Endothelial cell of umbilical vein (primary cell): ENCODE data around the gene MYO19. TPM values are rescaled to one million over a fixed set of nuclear protein-coding genes. Genes with fewer than 3 reads are reported as not detected.

ENCODE experiments used
- BruUV-seq: library from RNA; stranded (reverse); fragments of 400-500 nt; replicated peaks from 2 replicates; lab custom pipeline; 2021; lab: Mats Ljungman, UMichigan
- CTCF ChIA-PET: fragments of 300-600, 350-600 bp; sonication (Branson Sonifier 250); formaldehyde crosslinking; loops from one replicate; lab custom pipeline; 2021; ENCODE audit warnings: antibody characterized with exemption, inconsistent platforms; lab: Charles Lee
- POLR2A ChIA-PET: fragments of 300-600, 350-600 bp; sonication (Branson Sonifier 250); formaldehyde crosslinking; loops from one replicate; lab custom pipeline; 2021; ENCODE audit warnings: antibody characterized with exemption, inconsistent platforms; lab: Charles Lee
- DNase-seq: peaks from one replicate; pipeline ENCODE4 v3.0.0-alpha.2; 2011; ENCODE audit warnings: low read depth, low spot score
- FAIRE-seq: peaks from 2 replicates; lab custom pipeline; 2011; peaks lifted over from hg19 to GRCh38; lab: Jason Lieb, UNC
- H2AFZ ChIP-seq: 2 replicates; pipeline ENCODE4 v1.6.0; 2012; ENCODE audit warnings: low read depth, low read length, control low read depth, inconsistent platforms
- H3K27ac ChIP-seq: 2 replicates; pipeline ENCODE4 v1.5.1; 2011; ENCODE audit warnings: low read depth, mild to moderate bottlenecking, control low read depth, low read length, moderate library complexity; ENCODE audit not compliant: insufficient read depth
- H3K27me3 ChIP-seq, 2 experiments: 2 replicates each; pipeline versions ENCODE4 v1.6.0 to v1.6.1; 2011; ENCODE audit warnings: low read length in 2 of 2, mixed read lengths in 1 of 2; ENCODE audit not compliant: control insufficient read depth in 2 of 2, insufficient read depth in 2 of 2
- H3K36me3 ChIP-seq, 2 experiments: 2 replicates in 1 of 2; 3 replicates in 1 of 2; pipeline ENCODE4 v1.5.1; 2011; ENCODE audit warnings: low read length in 2 of 2, mild to moderate bottlenecking in 1 of 2, moderate library complexity in 1 of 2; ENCODE audit not compliant: control insufficient read depth in 2 of 2, insufficient read depth in 2 of 2; ENCODE audit errors: extremely low read depth in 1 of 2
- H3K4me1 ChIP-seq: 3 replicates; pipeline ENCODE4 v1.5.1; 2011; ENCODE audit warnings: mild to moderate bottlenecking, low read length; ENCODE audit not compliant: control insufficient read depth, insufficient read depth; ENCODE audit errors: extremely low read depth
- H3K4me2 ChIP-seq: 2 replicates; pipeline ENCODE4 v1.6.1; 2011; ENCODE audit warnings: low read length, control low read depth, mixed read lengths; ENCODE audit not compliant: insufficient read depth
- H3K4me3 ChIP-seq, 3 experiments: fragments of 200-600 bp in 1 of 3; sonication (generic), shearing (Covaris generic) in 1 of 3; replicated peaks in 1 of 3; 2 replicates each; pipeline ENCODE4 v1.5.1; 2011 to 2016; ENCODE audit warnings: control low read depth in 3 of 3, low read length in 3 of 3, mild to moderate bottlenecking in 2 of 3, inconsistent platforms in 1 of 3, low read depth in 1 of 3, moderate library complexity in 1 of 3; ENCODE audit not compliant: insufficient read depth in 1 of 3
- H3K79me2 ChIP-seq: 2 replicates; pipeline ENCODE4 v1.6.0; 2012; ENCODE audit warnings: low read length, inconsistent platforms; ENCODE audit not compliant: control insufficient read depth, insufficient read depth
- H3K9ac ChIP-seq: replicated peaks from 2 replicates; pipeline ENCODE3; 2011; ENCODE audit warnings: low read length, control low read depth; ENCODE audit not compliant: insufficient read depth; ENCODE audit errors: extremely low read depth
- H3K9me1 ChIP-seq: replicated peaks from 3 replicates; pipeline ENCODE4 v1.6.0; 2011; ENCODE audit warnings: mild to moderate bottlenecking, low read length; ENCODE audit not compliant: control insufficient read depth, insufficient read depth; ENCODE audit errors: extremely low read depth
- H3K9me3 ChIP-seq: replicated peaks from 2 replicates; pipeline ENCODE4 v1.5.1; 2012; ENCODE audit warnings: low read length, inconsistent platforms; ENCODE audit not compliant: control insufficient read depth, insufficient read depth
- H4K20me1 ChIP-seq: replicated peaks from 2 replicates; pipeline ENCODE3; 2011; ENCODE audit warnings: mild to moderate bottlenecking, low read length; ENCODE audit not compliant: control insufficient read depth, insufficient read depth; ENCODE audit errors: extremely low read depth
- EZH2 ChIP-seq: IDR thresholded peaks from 2 replicates; pipeline ENCODE4 v1.6.1; 2012; ENCODE audit warnings: borderline replicate concordance, low read depth, mild to moderate bottlenecking, moderate library complexity, low read length, inconsistent platforms; ENCODE audit not compliant: severe bottlenecking
- FOS ChIP-seq: IDR thresholded peaks from 2 replicates; pipeline ENCODE4 v1.6.1; 2011; ENCODE audit warnings: mild to moderate bottlenecking, low read length, moderate library complexity, borderline replicate concordance; ENCODE audit not compliant: insufficient read depth
- GATA2 ChIP-seq: IDR thresholded peaks from 2 replicates; pipeline ENCODE4 v1.7.0; 2011; ENCODE audit warnings: low read depth, mild to moderate bottlenecking, moderate library complexity, mixed read lengths, low read length; ENCODE audit not compliant: insufficient read length, insufficient read depth
- JUN ChIP-seq: IDR thresholded peaks from 2 replicates; pipeline ENCODE4 v1.6.1; 2011; ENCODE audit warnings: borderline replicate concordance, low read depth; ENCODE audit not compliant: insufficient read length, insufficient read depth
- MYC ChIP-seq: IDR thresholded peaks from one replicate; pipeline ENCODE4 v1.6.1; 2011; ENCODE audit warnings: mild to moderate bottlenecking, low read depth, low read length
- POLR2A ChIP-seq: IDR thresholded peaks from 2 replicates; pipeline ENCODE4 v1.6.1; 2012; ENCODE audit warnings: low read depth, mild to moderate bottlenecking, control low read depth, low read length
- POLR2AphosphoS5 ChIP-seq: IDR thresholded peaks from 2 replicates; pipeline ENCODE4 v1.6.1; 2012; ENCODE audit warnings: low read depth, mild to moderate bottlenecking, control low read depth, low read length, moderate library complexity; ENCODE audit not compliant: insufficient read depth
- dilution Hi-C: fragments of 300-500 bp; cut with MboI; formaldehyde crosslinking; loops from one replicate; pipeline ENCODE4 v1.15.0; 2019; ENCODE audit warnings: low sequenced_read_pairs; ENCODE audit not compliant: extremely low pct_ligation_motif_present
- intact Hi-C: fragments of 100-400 bp; cut with micrococcal nuclease; formaldehyde crosslinking; loops from one replicate; pipeline ENCODE4 v1.10.0; 2022
- polyA plus RNA-seq, 4 experiments: library from polyadenylated mRNA; depleted of rRNA in 3 of 4; stranded (reverse) in 3 of 4; unstranded in 1 of 4; fragments of >200 nt; gene quantifications; 2 replicates each; pipeline versions ENCODE4 v1.2.1 to v1.2.3, GENCODE V29; 2011 to 2012; ENCODE audit warnings: missing spikeins in 1 of 4
- total RNA-seq: library from RNA; stranded (reverse); gene quantifications from 2 replicates; pipeline ENCODE4 v1.2.3, GENCODE V29; 2021
- TF ChIP-seq, protein P1 (sequence below): IDR thresholded peaks from 2 replicates; pipeline ENCODE4 v1.6.1; 2011; ENCODE audit not compliant: insufficient read depth, insufficient read length
- TF ChIP-seq, protein P2 (sequence below), 2 donors: IDR thresholded peaks; 1 replicate in 1 of 2; 2 replicates in 1 of 2; pipeline ENCODE4 v1.5.1; 2011; ENCODE audit warnings: low read length in 2 of 2, mild to moderate bottlenecking in 2 of 2, moderate library complexity in 2 of 2, control low read depth in 1 of 2, inconsistent platforms in 1 of 2, low read depth in 1 of 2; ENCODE audit not compliant: insufficient read depth in 1 of 2; ENCODE audit errors: extremely low read depth in 1 of 2

The MYO19 gene
- total and polyA plus RNA-seq, 2 donors (not counting 3 experiments of a cell fraction or from before 2014, with no cell fraction given): 75.4 to 95.7 TPM

DNA sequence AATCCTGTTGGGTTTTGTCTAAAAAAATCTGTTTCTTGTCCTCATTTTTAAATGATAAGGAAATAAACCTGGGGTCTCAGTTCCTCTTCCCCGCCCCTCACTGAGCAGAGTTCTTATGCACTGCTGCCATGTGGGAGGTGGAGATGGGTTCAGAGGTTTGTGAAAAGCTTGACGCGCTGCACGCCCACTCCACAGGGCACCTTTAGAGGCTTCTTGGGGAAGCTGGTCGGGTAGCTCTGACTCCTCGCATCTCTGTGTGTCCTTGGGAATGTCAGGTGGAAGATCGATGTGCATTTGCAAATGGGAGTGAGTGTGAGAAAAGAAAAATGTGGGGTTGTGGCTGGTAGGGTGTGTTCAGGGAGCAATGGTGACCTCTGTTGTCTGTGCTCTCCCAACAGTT lies 52.8 kb downstream of the MYO19 start:
- POLR2A ChIA-PET: no interaction called here
- H3K9me1 ChIP-seq: no peaks in the 10 kb centered on the region
- BruUV-seq: no TSS peak
- CTCF ChIA-PET: interaction anchor here (1.6 to 2.1 kb wide), 3 partner anchors 10 to 46 kb away, joined by 4 to 15 read pairs (median 11); no protein-coding TSS in a partner anchor
- H2AFZ ChIP-seq: no peak overlapping the region
- no peaks in the 10 kb centered on the region for H4K20me1 ChIP-seq
- no peak overlapping the region for H3K9ac ChIP-seq
- TF ChIP-seq FOS (no peak), POLR2A (no peak), EZH2 (no peak), POLR2AphosphoS5 (no peak), MYC (no peak)
- TF ChIP-seq, protein P1, sequence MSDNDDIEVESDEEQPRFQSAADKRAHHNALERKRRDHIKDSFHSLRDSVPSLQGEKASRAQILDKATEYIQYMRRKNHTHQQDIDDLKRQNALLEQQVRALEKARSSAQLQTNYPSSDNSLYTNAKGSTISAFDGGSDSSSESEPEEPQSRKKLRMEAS: no peak
- FAIRE-seq (no peak), DNase-seq (no peak)
- no peak overlapping the region for H3K4me3 ChIP-seq
- no peak overlapping the region for H3K4me2 ChIP-seq
- peaks cover 2 to 11% of the 10 kb centered on the region in 2 experiments for H3K27me3 ChIP-seq
- no peaks in the 10 kb centered on the region for H3K36me3 ChIP-seq
- intact Hi-C loops (no loop called here), dilution Hi-C loops (no loop called here)
- H3K79me2 ChIP-seq: peaks cover under 1% of the 10 kb centered on the region
- H3K27ac ChIP-seq: no peak overlapping the region
- peaks cover 14% of the 10 kb centered on the region for H3K4me1 ChIP-seq
- H3K9me3 ChIP-seq: no peaks in the 10 kb centered on the region

DNA sequence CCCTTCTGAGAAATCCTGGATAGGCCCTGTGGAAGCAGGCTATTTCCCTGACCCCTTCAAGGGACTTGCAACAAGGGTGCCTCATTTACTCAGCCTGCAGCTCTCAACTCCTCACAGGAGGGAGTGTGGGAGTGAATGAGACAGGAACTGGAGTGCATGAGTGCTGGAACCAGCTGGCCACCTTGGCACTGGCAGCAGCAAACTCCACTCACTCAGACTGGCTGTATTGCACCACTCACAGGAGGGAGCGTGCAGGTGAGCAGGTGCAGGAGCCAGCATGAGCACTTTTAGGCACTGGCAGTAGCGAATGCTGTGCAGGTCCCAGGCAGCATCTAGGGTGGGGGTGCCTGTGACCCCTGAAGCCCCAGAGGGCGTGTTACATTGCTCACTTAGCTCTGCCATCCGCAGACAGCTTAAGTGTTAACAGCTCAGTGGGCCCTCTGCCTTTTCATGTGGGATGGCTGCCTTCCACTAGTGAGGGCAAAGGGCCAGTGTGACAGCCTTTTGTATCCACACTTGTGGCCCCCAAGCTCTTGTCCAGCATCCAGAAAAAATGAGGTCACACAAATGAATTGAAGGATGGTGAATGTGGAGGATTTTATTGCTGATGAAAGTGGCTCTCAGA lies 59.2 kb downstream of the MYO19 start:
- H3K4me2 ChIP-seq: no peak overlapping the region
- H3K36me3 ChIP-seq: no peaks in the 10 kb centered on the region
- no peaks in the 10 kb centered on the region for H4K20me1 ChIP-seq
- H3K4me3 ChIP-seq: no peak overlapping the region
- H2AFZ ChIP-seq: no peak overlapping the region
- no peaks in the 10 kb centered on the region for H3K4me1 ChIP-seq
- no TSS peak for BruUV-seq
- DNase-seq: no peak
- H3K27me3 ChIP-seq: peaks cover 2 to 7% of the 10 kb centered on the region in 2 experiments
- dilution Hi-C loops: no loop called here
- no peaks in the 10 kb centered on the region for H3K79me2 ChIP-seq
- intact Hi-C loops: no loop called here
- no peaks in the 10 kb centered on the region for H3K9me3 ChIP-seq
- no peak for TF ChIP-seq EZH2
- TF ChIP-seq MYC: no peak
- TF ChIP-seq POLR2AphosphoS5: no peak
- TF ChIP-seq, protein P2, sequence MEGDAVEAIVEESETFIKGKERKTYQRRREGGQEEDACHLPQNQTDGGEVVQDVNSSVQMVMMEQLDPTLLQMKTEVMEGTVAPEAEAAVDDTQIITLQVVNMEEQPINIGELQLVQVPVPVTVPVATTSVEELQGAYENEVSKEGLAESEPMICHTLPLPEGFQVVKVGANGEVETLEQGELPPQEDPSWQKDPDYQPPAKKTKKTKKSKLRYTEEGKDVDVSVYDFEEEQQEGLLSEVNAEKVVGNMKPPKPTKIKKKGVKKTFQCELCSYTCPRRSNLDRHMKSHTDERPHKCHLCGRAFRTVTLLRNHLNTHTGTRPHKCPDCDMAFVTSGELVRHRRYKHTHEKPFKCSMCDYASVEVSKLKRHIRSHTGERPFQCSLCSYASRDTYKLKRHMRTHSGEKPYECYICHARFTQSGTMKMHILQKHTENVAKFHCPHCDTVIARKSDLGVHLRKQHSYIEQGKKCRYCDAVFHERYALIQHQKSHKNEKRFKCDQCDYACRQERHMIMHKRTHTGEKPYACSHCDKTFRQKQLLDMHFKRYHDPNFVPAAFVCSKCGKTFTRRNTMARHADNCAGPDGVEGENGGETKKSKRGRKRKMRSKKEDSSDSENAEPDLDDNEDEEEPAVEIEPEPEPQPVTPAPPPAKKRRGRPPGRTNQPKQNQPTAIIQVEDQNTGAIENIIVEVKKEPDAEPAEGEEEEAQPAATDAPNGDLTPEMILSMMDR (IDR thresholded peaks at IDR 0.05; ENCODE audit: extremely low read depth in 1 of 2, insufficient read depth in 1 of 2, low read depth in 1 of 2, low read length in 2 of 2): no peak
- TF ChIP-seq, protein P1: no peak
- no peak for TF ChIP-seq GATA2
- no peak for TF ChIP-seq JUN
- TF ChIP-seq POLR2A: no peak
- TF ChIP-seq FOS: no peak
- no peak overlapping the region for H3K27ac ChIP-seq
- H3K9ac ChIP-seq: no peak overlapping the region
- CTCF ChIA-PET: no interaction called here
- FAIRE-seq: no peak
- H3K9me1 ChIP-seq: no peaks in the 10 kb centered on the region
- POLR2A ChIA-PET: no interaction called here
